GM12878 (cell line): Measurements from ENCODE around the gene PAX4. TPM values are rescaled to one million over a fixed set of nuclear protein-coding genes. Genes with fewer than 3 reads are reported as not detected.

Experiments
- ATAC-seq: fragments of 200-7000 bp; cut with Tn5 transposase; 3 replicates; pipeline ENCODE4 v1.9.1; 2020; ENCODE audit warnings: mild to moderate bottlenecking, moderate library complexity
- BruUV-seq: library from RNA; stranded (reverse); fragments of 400-500 nt; replicated peaks from 2 replicates; lab custom pipeline; 2021; lab: Mats Ljungman, UMichigan
- CTCF ChIA-PET: fragments of 300-600 bp; sonication (Branson Sonifier 250); formaldehyde crosslinking; extraction: SDS; loops from one replicate; lab custom pipeline; 2021; ENCODE audit warnings: inconsistent platforms; lab: Yijun Ruan, JAX
- POLR2A ChIA-PET: fragments of 350-600 bp; formaldehyde crosslinking; extraction: SDS; loops from one replicate; lab custom pipeline; 2021; ENCODE audit warnings: inconsistent platforms; lab: Charles Lee
- RAD21 ChIA-PET: fragments of 300-600 bp; sonication (Branson Sonifier 250); formaldehyde crosslinking; loops from one replicate; lab custom pipeline; 2023; ENCODE audit warnings: antibody characterized with exemption; ENCODE audit not compliant: unreplicated experiment; lab: Charles Lee
- SMC1A ChIA-PET: fragments of 300-600 bp; sonication (Branson Sonifier 250); formaldehyde crosslinking; loops from one replicate; lab custom pipeline; 2023; ENCODE audit not compliant: unreplicated experiment, uncharacterized antibody; lab: Charles Lee
- DNase-seq: peaks from one replicate; pipeline ENCODE4 v3.0.0-alpha.2; 2011; ENCODE audit warnings: low read depth, low spot score
- FAIRE-seq: peaks from 3 replicates; lab custom pipeline; 2011; peaks lifted over from hg19 to GRCh38; lab: Jason Lieb, UNC
- H2AFZ ChIP-seq: 2 replicates; pipeline ENCODE4 v1.6.0; 2011; ENCODE audit warnings: low read depth, low read length, control low read depth; ENCODE audit not compliant: control insufficient read depth
- H3K27ac ChIP-seq: 2 replicates; pipeline ENCODE4 v1.5.1; 2011; ENCODE audit warnings: control low read depth; ENCODE audit not compliant: control insufficient read depth, insufficient read depth
- H3K27me3 ChIP-seq, 2 experiments: replicated peaks in 1 of 2; 2 replicates each; pipeline versions ENCODE4 v1.6.0 to v1.6.1; 2011; ENCODE audit warnings: low read length in 1 of 2; ENCODE audit not compliant: control insufficient read depth in 2 of 2, insufficient read depth in 2 of 2
- H3K36me3 ChIP-seq, 2 experiments: 2 replicates each; pipeline ENCODE4 v1.5.1; 2011; ENCODE audit warnings: low read length in 1 of 2; ENCODE audit not compliant: control insufficient read depth in 2 of 2, insufficient read depth in 2 of 2
- H3K4me1 ChIP-seq: 2 replicates; pipeline ENCODE4 v1.6.1; 2011; ENCODE audit warnings: mild to moderate bottlenecking, low read length, moderate library complexity, mixed read lengths; ENCODE audit not compliant: control insufficient read depth, insufficient read depth
- H3K4me2 ChIP-seq: 2 replicates; pipeline ENCODE4 v1.6.0; 2011; ENCODE audit warnings: control low read depth; ENCODE audit not compliant: control insufficient read depth, insufficient read depth
- H3K4me3 ChIP-seq: fragments of 200-600 bp; sonication (generic); 2 replicates; pipeline ENCODE4 v1.5.1; 2016
- H3K79me2 ChIP-seq: 2 replicates; pipeline ENCODE4 v1.6.0; 2011; ENCODE audit warnings: low read length; ENCODE audit not compliant: control insufficient read depth, insufficient read depth
- H3K9ac ChIP-seq: 2 replicates; pipeline ENCODE4 v1.8.0; 2011; ENCODE audit warnings: low read length, control low read depth, mixed read lengths; ENCODE audit not compliant: control insufficient read depth, insufficient read depth
- H3K9me3 ChIP-seq: replicated peaks from 3 replicates; pipeline ENCODE4 v1.5.1; 2011; ENCODE audit warnings: mild to moderate bottlenecking, low read length; ENCODE audit not compliant: control insufficient read depth, insufficient read depth
- H4K20me1 ChIP-seq: 2 replicates; pipeline ENCODE4 v1.6.0; 2011; ENCODE audit not compliant: control insufficient read depth, insufficient read depth
- BCL3 ChIP-seq: IDR thresholded peaks from 2 replicates; pipeline ENCODE4 v1.6.1; 2011; ENCODE audit warnings: borderline replicate concordance, low read depth, mild to moderate bottlenecking, moderate library complexity, low read length; ENCODE audit not compliant: insufficient read depth, poor library complexity, severe bottlenecking
- CBFB ChIP-seq: IDR thresholded peaks from 2 replicates; pipeline ENCODE4 v1.6.1; 2016; ENCODE audit warnings: antibody characterized with exemption, low read depth
- E2F8 ChIP-seq: fragments of 450-650 bp; IDR thresholded peaks from 2 replicates; pipeline ENCODE4 v1.6.1; 2018; ENCODE audit warnings: mild to moderate bottlenecking, low read depth, moderate library complexity; ENCODE audit not compliant: partially characterized antibody
- ESRRA ChIP-seq: IDR thresholded peaks from 2 replicates; pipeline ENCODE4 v1.6.1; 2012; ENCODE audit warnings: mild to moderate bottlenecking, low read length, improper control_type of control experiment
- FOS ChIP-seq: IDR thresholded peaks from 3 replicates; pipeline ENCODE4 v1.6.1; 2011; ENCODE audit warnings: borderline replicate concordance; ENCODE audit not compliant: insufficient read length; ENCODE audit errors: extremely low read depth
- HCFC1 ChIP-seq: fragments of 150-350 bp; IDR thresholded peaks from 2 replicates; pipeline ENCODE4 v1.6.1; 2014; ENCODE audit warnings: low read length
- HDAC2 ChIP-seq: fragments of 200-600 bp; sonication (generic); IDR thresholded peaks from 2 replicates; pipeline ENCODE4 v1.6.1; 2017
- IKZF1 ChIP-seq: fragments of 450-650 bp; conservative IDR thresholded peaks from 2 replicates; pipeline ENCODE4 v1.6.1; 2017; ENCODE audit warnings: antibody characterized with exemption, mild to moderate bottlenecking
- JUNB ChIP-seq: IDR thresholded peaks from 2 replicates; pipeline ENCODE4 v1.6.1; 2016; ENCODE audit warnings: antibody characterized with exemption, mild to moderate bottlenecking
- NFXL1 ChIP-seq: fragments of 450-650 bp; IDR thresholded peaks from 2 replicates; pipeline ENCODE4 v1.6.1; 2017; ENCODE audit warnings: antibody characterized with exemption, mild to moderate bottlenecking, borderline replicate concordance
- NFYA ChIP-seq: IDR thresholded peaks from 2 replicates; pipeline ENCODE4 v1.6.1; 2011; ENCODE audit warnings: low read depth, mild to moderate bottlenecking, low read length, improper control_type of control experiment, borderline replicate concordance
- RAD51 ChIP-seq: fragments of 450-650 bp; IDR thresholded peaks from 2 replicates; pipeline ENCODE4 v1.6.1; 2016; ENCODE audit warnings: moderate library complexity, mild to moderate bottlenecking, inconsistent platforms
- SMC3 ChIP-seq: IDR thresholded peaks from 2 replicates; pipeline ENCODE4 v1.6.1; 2011; ENCODE audit warnings: low read length, improper control_type of control experiment, borderline replicate concordance
- SP1 ChIP-seq: IDR thresholded peaks from one replicate; pipeline ENCODE4 v1.6.1; 2011; ENCODE audit warnings: low read depth, low read length
- YY1 ChIP-seq: IDR thresholded peaks from 2 replicates; pipeline ENCODE4 v1.6.1; 2011; ENCODE audit warnings: low read depth, mild to moderate bottlenecking, low read length
- ZNF274 ChIP-seq: IDR thresholded peaks from one replicate; pipeline ENCODE4 v1.8.0; 2011; ENCODE audit not compliant: insufficient read length, insufficient read depth
- ZZZ3 ChIP-seq: IDR thresholded peaks from 2 replicates; pipeline ENCODE4 v1.6.1; 2011; ENCODE audit warnings: low read depth; ENCODE audit not compliant: control insufficient read depth, insufficient read length
- WGBS: methylation state at CpG from one replicate; pipeline ENCODE4 v1.1.6; 2016; ENCODE audit warnings: low lambda C conversion rate; ENCODE audit not compliant: insufficient replicate concordance, insufficient coverage; ENCODE audit errors: missing lambda C conversion rate; 5-methylcytosine and 5-hydroxymethylcytosine counted together
- in situ Hi-C: fragments of 300-500 bp; cut with MboI; formaldehyde crosslinking; loops from 9 replicates; pipeline ENCODE4 v1.14.3; 2018; ENCODE audit warnings: mixed read lengths
- intact Hi-C: fragments of 100-400 bp; cut with micrococcal nuclease; formaldehyde crosslinking; loops from one replicate; pipeline ENCODE4 v1.14.2; 2022; ENCODE audit not compliant: unreplicated experiment
- polyA plus RNA-seq, 11 experiments: library from polyadenylated mRNA; depleted of rRNA in 4 of 11; unstranded in 6 of 11; stranded (reverse) in 5 of 11; fragments of >200 nt; fragmentation: Nextera tagmentation in 4 of 11; fragmentation: Illumina TruSeq in 1 of 11; extraction: Ambion mirVana in 4 of 11; extraction: Trizol in 1 of 11; gene quantifications; 1 replicate in 1 of 11; 2 replicates in 10 of 11; pipeline versions ENCODE4 v1.2.1 to v1.2.3, GENCODE V29; 2011 to 2016; ENCODE audit warnings: inconsistent platforms in 2 of 11, missing spikeins in 2 of 11, low read depth in 1 of 11
- total RNA-seq, 4 experiments: library from RNA; depleted of rRNA in 3 of 4; stranded (reverse); fragments of >200 nt in 3 of 4; fragmentation: Illumina TruSeq in 1 of 4; extraction: Trizol in 1 of 4; gene quantifications; 2 replicates each; pipeline versions ENCODE4 v1.2.1 to v1.2.3, GENCODE V29; 2013 to 2021
- TF ChIP-seq, protein P1 (sequence below): fragments of 450-650 bp; IDR thresholded peaks from 2 replicates; pipeline ENCODE4 v1.6.1; 2017; ENCODE audit warnings: mild to moderate bottlenecking, moderate library complexity

PAX4 gene
- total and polyA plus RNA-seq, 10 of the 15 experiments (the other 5 are each of a cell fraction or from before 2014, with no cell fraction given) = 0.27 TPM; not detected in 9

DNA sequence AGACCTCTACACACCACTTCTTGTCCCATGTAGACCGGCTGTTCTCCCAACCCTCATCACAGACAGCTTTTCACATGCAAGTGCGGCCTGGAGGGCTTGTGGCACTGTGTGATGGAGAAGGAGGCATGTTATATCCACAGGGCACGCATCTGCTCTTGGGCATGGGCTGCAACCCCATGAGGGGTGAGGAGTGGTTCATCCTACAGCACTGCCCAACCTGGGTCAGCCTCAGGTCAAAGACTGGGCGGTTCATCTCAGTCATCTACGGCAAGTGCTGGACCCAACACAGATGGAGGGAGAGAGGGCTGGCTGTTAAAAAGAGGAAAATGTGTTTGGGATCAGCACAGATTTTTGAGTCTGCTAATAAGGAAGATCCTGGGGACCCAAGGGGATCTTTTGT lies 22.2 kb downstream of the PAX4 start:
- CTCF ChIA-PET = interaction anchor here (1.5 kb wide), 1 partner anchor 15 kb away, joined by 3 read pairs; no protein-coding TSS in a partner anchor

More for the DNA sequence above, 22.2 kb downstream of the PAX4 start:
- intact Hi-C loops (no loop called here), in situ Hi-C loops (no loop called here)
- DNase-seq = no peak
- SMC1A ChIA-PET = no interaction called here
- Histone ChIP-seq H3K36me3 (peaks cover 0 to 3% of the 10 kb centered on the region in 2 experiments; a peak in 2 of 4 replicates), H3K4me1 (no peaks in the 10 kb centered on the region), H3K27me3 (no peaks in the 10 kb centered on the region), H2AFZ (no peak overlapping the region), H3K79me2 (no peaks in the 10 kb centered on the region), H4K20me1 (no peaks in the 10 kb centered on the region), H3K9ac (no peak overlapping the region), H3K4me2 (no peak overlapping the region), H3K4me3 (no peak overlapping the region), H3K9me3 (no peaks in the 10 kb centered on the region), H3K27ac (no peak overlapping the region)
- RAD21 ChIA-PET = no interaction called here
- POLR2A ChIA-PET = no interaction called here
- 68% methylated on average over 5 of the region's 5 CpGs for WGBS
- TF ChIP-seq NFYA (no peak), RAD51 (no peak), E2F8 (no peak), ZZZ3 (no peak), HDAC2 (no peak), SP1 (no peak), JUNB (no peak), IKZF1 (no peak), BCL3 (no peak), FOS (no peak), YY1 (no peak), NFXL1 (no peak), SMC3 (no peak), ESRRA (no peak), ZNF274 (no peak), CBFB (no peak), HCFC1 (no peak)
- TF ChIP-seq, protein P1, sequence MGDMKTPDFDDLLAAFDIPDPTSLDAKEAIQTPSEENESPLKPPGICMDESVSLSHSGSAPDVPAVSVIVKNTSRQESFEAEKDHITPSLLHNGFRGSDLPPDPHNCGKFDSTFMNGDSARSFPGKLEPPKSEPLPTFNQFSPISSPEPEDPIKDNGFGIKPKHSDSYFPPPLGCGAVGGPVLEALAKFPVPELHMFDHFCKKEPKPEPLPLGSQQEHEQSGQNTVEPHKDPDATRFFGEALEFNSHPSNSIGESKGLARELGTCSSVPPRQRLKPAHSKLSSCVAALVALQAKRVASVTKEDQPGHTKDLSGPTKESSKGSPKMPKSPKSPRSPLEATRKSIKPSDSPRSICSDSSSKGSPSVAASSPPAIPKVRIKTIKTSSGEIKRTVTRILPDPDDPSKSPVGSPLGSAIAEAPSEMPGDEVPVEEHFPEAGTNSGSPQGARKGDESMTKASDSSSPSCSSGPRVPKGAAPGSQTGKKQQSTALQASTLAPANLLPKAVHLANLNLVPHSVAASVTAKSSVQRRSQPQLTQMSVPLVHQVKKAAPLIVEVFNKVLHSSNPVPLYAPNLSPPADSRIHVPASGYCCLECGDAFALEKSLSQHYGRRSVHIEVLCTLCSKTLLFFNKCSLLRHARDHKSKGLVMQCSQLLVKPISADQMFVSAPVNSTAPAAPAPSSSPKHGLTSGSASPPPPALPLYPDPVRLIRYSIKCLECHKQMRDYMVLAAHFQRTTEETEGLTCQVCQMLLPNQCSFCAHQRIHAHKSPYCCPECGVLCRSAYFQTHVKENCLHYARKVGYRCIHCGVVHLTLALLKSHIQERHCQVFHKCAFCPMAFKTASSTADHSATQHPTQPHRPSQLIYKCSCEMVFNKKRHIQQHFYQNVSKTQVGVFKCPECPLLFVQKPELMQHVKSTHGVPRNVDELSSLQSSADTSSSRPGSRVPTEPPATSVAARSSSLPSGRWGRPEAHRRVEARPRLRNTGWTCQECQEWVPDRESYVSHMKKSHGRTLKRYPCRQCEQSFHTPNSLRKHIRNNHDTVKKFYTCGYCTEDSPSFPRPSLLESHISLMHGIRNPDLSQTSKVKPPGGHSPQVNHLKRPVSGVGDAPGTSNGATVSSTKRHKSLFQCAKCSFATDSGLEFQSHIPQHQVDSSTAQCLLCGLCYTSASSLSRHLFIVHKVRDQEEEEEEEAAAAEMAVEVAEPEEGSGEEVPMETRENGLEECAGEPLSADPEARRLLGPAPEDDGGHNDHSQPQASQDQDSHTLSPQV = no peak
- ATAC-seq = no peak
- no peak for FAIRE-seq
- BruUV-seq = no TSS peak
